Spleen (tissue), 7 donors: ENCODE measurements around the gene PROK1.

Experiments used
- CTCF ChIP-seq, 11 experiments: fragments of 200-600 bp in 7 of 11; fragments of 450-650 bp in 4 of 11; sonication (generic) in 4 of 11; IDR thresholded peaks in 8 of 11; conservative IDR thresholded peaks in 3 of 11; 1 replicate in 7 of 11; 2 replicates in 4 of 11; pipeline versions ENCODE4 v1.4.0 to v1.8.0; 2016 to 2021; ENCODE audit warnings: antibody characterized with exemption in 11 of 11, inconsistent platforms in 4 of 11, mild to moderate bottlenecking in 1 of 11
- POLR2A ChIP-seq, 3 donors: fragments of 450-650 bp; IDR thresholded peaks; one replicate each; pipeline ENCODE4 v1.5.1; 2017; ENCODE audit warnings: antibody characterized with exemption in 3 of 3, mild to moderate bottlenecking in 1 of 3
- donor health status: DM: no; HTN: no; CAD: no; lungs with moderate emphysema.
- donor health status: DM: no; HTN: no; CAD: no.
- donor health status: DM: no; HTN: no; CAD: no.

- no peak for TF ChIP-seq CTCF (IDR thresholded peaks at IDR 0.05 in 8 of 11, conservative IDR thresholded peaks at IDR 0.05 in 3 of 11)
- TF ChIP-seq POLR2A (IDR thresholded peaks at IDR 0.05) = no peak
Measured at GRCh38 chr1:110441888-110442287, 9.1 kb upstream of the PROK1 start.
